NCI-H1417 treated with DMSO at 0.1 percent for 48 hours (cell line): ENCODE results near the gene OR10W1.

Experiments used
- DNase-seq: peaks from one replicate; lab custom pipeline; 2025; lab: John Stamatoyannopoulos, UW

OR10W1 gene

DNA sequence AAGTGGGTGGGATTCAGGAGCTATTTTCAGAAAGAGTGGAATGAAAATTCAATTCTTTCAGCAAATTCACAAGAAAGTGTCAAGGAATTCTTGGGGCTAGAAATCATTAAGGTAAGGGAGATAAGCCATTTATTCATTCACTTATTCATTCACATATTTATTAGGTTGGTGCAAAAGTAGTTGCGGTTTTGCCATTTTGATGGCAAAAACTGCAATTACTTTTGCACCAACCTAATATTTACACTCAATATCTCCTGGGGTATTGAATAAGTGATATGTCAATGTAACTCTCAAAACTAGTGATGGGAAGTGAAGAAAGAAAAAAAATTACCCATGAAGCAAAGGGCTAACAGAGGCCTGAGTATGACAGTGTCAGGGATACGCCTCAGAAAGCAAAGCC, at the start of gene OR10W1:
TSS of gene OR10W1 (minus strand) at position 119 of the 400 bp plus-strand sequence. CDS start 402 bp downstream, outside the sequence.
- DNase-seq, result no peak

- no peak for DNase-seq
These were observed 48.1 kb upstream of the OR10W1 start for GRCh38 chr11:58316142-58316541.

- no peak for DNase-seq
These were observed 33.5 kb upstream of the OR10W1 start for GRCh38 chr11:58301576-58301975.

GRCh38 chr11:58292017-58292416, 24.0 kb upstream of the OR10W1 start:
- DNase-seq, result no peak

GRCh38 chr11:58289266-58289665, 21.2 kb upstream of the OR10W1 start:
- no peak for DNase-seq

GRCh38 chr11:58286249-58286648, 18.2 kb upstream of the OR10W1 start:
- no peak for DNase-seq

DNA sequence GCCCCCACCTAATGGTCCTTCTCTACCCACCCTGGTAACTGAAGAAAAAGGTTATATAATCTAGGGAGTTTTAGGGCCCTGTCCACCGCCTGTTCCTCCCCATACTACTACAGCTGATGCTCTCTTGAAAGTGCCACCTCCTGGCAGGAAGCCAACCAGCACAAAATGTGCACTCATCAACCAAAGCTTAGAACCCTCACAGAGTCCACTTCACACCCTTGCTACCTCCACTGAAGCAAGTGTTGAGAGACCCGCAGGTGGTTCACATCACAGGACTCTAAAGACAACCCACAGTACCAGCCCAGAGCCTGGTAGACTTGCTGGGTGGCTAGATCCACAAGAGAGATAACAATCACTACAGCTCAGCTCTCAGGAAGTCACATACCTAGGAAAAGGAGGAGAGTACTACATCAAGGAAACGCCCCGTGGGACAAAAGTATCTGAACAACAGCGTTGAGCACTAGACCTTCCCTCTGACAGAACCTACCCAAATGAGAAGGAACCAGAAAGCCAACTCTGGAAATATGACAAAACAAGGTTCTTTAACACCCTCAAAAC, 17.5 kb upstream of the OR10W1 start:
- no peak for DNase-seq

DNA sequence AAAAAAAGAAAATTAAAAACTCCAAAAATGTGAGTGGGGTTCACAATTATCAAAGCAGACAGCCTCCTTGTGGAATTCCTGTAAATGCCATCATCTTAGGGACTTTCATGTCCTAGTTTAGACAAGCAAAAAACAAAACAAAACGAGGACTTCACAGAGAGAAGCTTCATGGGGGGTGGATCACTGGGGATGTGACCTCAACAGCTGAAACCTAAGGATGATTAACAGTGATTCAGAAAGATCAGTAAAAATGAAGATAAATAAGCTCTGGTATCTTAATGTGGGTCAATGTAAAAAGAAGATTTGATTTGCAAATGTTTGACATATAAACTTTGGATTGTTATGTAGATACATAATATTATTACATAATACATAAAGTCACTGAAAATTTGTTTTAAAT, 8.1 kb upstream of the OR10W1 start:
- DNase-seq, result no peak

DNA sequence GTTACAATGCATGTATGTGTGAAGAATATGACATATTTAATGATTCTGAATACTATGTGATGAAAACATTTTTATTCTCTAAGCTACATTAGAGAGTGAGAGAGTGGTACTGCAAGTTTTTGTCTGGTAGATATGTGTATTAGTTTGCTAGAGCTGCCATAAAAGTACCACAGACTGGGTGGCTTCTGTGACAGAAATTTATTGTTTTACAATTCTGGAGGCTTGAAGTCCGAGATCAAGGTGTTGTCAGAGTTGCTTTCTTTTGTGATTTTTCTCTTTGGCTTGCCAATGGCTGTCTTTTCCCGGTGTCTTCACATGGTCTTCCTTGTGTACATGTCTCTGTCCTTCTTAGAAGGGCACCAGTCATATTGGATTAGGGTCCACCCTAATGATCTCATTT, 6.9 kb upstream of the OR10W1 start:
- DNase-seq, result no peak

DNA sequence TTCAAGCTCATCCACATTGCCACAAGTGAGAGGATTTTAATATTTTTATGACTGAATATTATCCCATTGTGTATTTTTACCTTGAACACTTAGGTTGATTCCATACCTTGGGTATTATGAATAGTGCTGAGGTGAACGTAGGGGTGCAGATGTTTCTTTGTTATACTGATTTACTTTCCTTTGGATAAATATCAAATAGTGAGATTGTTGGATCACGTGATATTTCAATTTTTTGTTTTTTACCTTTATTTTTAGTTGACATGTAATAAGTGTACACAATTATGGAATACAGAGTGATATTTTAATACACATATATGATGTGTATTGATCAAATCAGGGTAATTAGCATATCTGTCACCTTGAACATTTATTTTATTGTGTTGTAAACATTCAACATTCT, 8.1 kb downstream of the OR10W1 start:
- no peak for DNase-seq

- DNase-seq, result no peak
These were observed 13.1 kb downstream of the OR10W1 start for GRCh38 chr11:58254936-58255335.

GRCh38 chr11:58243954-58244353, 24.1 kb downstream of the OR10W1 start:
- no peak for DNase-seq

DNA sequence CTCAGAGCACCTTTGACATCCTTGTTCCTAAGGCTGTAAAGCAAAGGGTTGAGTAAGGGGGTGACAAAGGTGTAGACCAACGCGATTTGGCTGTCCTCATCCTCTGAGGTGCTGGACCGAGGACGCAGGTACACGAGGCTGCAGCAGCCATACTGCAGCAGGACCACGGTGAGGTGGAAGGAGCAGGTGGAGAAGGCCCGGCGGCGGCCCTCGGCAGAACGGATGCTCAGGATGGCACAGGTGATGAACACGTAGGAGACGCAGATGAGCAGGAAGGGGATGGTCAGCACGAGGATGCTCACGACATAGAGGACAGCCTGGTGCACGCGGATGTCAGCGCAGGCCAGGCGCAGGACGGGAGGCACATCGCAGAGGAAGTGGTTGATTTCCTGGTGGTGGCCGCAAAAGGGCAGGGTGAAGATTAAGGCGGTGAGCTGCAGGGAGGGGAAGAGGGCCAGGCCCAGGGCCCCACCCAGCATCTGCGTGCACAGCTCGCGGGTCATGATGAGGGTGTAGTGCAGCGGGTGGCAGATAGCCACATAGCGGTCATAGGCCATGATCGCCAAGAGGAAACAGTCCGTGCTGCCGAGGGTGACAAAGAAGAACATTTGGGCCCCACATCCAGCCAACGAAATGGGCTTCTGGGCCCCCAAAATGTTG, 40.0 kb downstream of the OR10W1 start:
- no peak for DNase-seq

DNA sequence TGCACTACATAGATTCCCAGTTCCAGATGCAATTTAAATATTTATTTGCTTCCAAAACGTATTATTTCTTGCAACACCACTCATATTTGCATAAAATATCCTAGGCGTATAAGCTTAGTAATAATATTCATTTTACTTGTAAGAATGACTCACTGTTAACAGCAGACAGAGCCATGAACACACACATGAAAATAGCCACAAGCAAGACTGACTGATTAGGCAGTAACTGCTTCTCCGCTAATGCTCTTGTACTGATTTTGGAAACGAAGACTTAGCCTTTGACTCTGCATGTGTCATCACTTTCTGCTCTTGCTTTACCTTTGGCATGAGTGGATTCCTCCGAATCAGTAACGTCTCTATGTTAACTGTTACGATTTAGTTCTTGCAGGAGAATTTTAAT, 45.3 kb downstream of the OR10W1 start:
- no peak for DNase-seq
